ENCODE results near the gene HSD3B7.

Gene HSD3B7

GRCh38 chr16:30956601-30957455, 28.2 kb upstream of the HSD3B7 start (continued):
- TF ChIP-seq GFI1B (tag by site-specific recombination; IDR thresholded peaks at IDR 0.05) (no peak), ZBTB44 (tag by site-specific recombination; IDR thresholded peaks at IDR 0.05) (no peak), KLF8 (tag by site-specific recombination; IDR thresholded peaks at IDR 0.05) (no peak; the same call in 1 of the 2 replicates), ZNF426 (tag by site-specific recombination; IDR thresholded peaks at IDR 0.05) (no peak), ZNF776 (tag by site-specific recombination; IDR thresholded peaks at IDR 0.05; ENCODE audit: borderline replicate concordance) (no peak), ZNF514 (tag by site-specific recombination; IDR thresholded peaks at IDR 0.05) (no peak), GLI4 (tag by site-specific recombination; IDR thresholded peaks at IDR 0.05) (no peak), ZNF501 (tag by site-specific recombination; IDR thresholded peaks at IDR 0.05) (no peak), ZNF350 (tag by site-specific recombination; IDR thresholded peaks at IDR 0.05) (no peak), ZNF133 (tag by site-specific recombination; IDR thresholded peaks at IDR 0.05) (no peak), ZNF112 (tag by site-specific recombination; IDR thresholded peaks at IDR 0.05) (no peak), KLF7 (tag by site-specific recombination; IDR thresholded peaks at IDR 0.05; ENCODE audit: borderline replicate concordance) (0 out of 2 replicates have a peak, but pooled peaks have one; percentile 30), ZBTB49 (tag by site-specific recombination; IDR thresholded peaks at IDR 0.05; ENCODE audit: low read depth) (no peak), WT1 (tag by site-specific recombination; IDR thresholded peaks at IDR 0.05) (no peak), ZNF2 (tag by site-specific recombination; IDR thresholded peaks at IDR 0.05) (no peak), AEBP2 (tag by site-specific recombination; IDR thresholded peaks at IDR 0.05; ENCODE audit: borderline replicate concordance) (no peak), ZNF596 (tag by site-specific recombination; IDR thresholded peaks at IDR 0.05) (no peak; the same call in 1 of the 2 replicates), ZNF701 (tag by site-specific recombination; IDR thresholded peaks at IDR 0.05) (no peak), ZNF768 (tag by site-specific recombination; IDR thresholded peaks at IDR 0.05) (no peak), ZFP37 (tag by site-specific recombination; IDR thresholded peaks at IDR 0.05) (no peak), ZNF777 (tag by site-specific recombination; IDR thresholded peaks at IDR 0.05; ENCODE audit: borderline replicate concordance) (no peak)
- TF ChIP-seq, protein P1, sequence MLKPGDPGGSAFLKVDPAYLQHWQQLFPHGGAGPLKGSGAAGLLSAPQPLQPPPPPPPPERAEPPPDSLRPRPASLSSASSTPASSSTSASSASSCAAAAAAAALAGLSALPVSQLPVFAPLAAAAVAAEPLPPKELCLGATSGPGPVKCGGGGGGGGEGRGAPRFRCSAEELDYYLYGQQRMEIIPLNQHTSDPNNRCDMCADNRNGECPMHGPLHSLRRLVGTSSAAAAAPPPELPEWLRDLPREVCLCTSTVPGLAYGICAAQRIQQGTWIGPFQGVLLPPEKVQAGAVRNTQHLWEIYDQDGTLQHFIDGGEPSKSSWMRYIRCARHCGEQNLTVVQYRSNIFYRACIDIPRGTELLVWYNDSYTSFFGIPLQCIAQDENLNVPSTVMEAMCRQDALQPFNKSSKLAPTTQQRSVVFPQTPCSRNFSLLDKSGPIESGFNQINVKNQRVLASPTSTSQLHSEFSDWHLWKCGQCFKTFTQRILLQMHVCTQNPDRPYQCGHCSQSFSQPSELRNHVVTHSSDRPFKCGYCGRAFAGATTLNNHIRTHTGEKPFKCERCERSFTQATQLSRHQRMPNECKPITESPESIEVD (tag by site-specific recombination; IDR thresholded peaks at IDR 0.05): no peak
- TF ChIP-seq, protein P2, sequence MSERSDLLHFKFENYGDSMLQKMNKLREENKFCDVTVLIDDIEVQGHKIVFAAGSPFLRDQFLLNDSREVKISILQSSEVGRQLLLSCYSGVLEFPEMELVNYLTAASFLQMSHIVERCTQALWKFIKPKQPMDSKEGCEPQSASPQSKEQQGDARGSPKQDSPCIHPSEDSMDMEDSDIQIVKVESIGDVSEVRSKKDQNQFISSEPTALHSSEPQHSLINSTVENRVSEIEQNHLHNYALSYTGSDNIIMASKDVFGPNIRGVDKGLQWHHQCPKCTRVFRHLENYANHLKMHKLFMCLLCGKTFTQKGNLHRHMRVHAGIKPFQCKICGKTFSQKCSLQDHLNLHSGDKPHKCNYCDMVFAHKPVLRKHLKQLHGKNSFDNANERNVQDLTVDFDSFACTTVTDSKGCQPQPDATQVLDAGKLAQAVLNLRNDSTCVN (tag by site-specific recombination; optimal IDR thresholded peaks at IDR 0.05): no peak
- TF ChIP-seq, protein P3, sequence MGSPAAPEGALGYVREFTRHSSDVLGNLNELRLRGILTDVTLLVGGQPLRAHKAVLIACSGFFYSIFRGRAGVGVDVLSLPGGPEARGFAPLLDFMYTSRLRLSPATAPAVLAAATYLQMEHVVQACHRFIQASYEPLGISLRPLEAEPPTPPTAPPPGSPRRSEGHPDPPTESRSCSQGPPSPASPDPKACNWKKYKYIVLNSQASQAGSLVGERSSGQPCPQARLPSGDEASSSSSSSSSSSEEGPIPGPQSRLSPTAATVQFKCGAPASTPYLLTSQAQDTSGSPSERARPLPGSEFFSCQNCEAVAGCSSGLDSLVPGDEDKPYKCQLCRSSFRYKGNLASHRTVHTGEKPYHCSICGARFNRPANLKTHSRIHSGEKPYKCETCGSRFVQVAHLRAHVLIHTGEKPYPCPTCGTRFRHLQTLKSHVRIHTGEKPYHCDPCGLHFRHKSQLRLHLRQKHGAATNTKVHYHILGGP (tag by site-specific recombination; IDR thresholded peaks at IDR 0.05): no peak
- TF ChIP-seq, protein P4, sequence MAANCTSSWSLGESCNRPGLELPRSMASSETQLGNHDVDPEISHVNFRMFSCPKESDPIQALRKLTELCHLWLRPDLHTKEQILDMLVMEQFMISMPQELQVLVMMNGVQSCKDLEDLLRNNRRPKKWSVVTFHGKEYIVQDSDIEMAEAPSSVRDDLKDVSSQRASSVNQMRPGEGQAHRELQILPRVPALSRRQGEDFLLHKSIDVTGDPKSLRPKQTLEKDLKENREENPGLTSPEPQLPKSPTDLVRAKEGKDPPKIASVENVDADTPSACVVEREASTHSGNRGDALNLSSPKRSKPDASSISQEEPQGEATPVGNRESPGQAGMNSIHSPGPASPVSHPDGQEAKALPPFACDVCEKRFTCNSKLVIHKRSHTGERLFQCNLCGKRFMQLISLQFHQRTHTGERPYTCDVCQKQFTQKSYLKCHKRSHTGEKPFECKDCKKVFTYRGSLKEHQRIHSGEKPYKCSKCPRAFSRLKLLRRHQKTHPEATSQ (tag by site-specific recombination; IDR thresholded peaks at IDR 0.05): peak; percentile 83; the same call in 1 of the 2 replicates
